DMS79 (cell line): ENCODE results near the gene PPP6R3.
"Not testable (repeated sequence)": the region's sequence is repeated elsewhere in the genome, so short reads cannot be mapped to it uniquely, and the experiment has no call there.

Source experiments
- DNase-seq: peaks from one replicate; lab custom pipeline; 2025; lab: John Stamatoyannopoulos, UW

PPP6R3 gene

DNA sequence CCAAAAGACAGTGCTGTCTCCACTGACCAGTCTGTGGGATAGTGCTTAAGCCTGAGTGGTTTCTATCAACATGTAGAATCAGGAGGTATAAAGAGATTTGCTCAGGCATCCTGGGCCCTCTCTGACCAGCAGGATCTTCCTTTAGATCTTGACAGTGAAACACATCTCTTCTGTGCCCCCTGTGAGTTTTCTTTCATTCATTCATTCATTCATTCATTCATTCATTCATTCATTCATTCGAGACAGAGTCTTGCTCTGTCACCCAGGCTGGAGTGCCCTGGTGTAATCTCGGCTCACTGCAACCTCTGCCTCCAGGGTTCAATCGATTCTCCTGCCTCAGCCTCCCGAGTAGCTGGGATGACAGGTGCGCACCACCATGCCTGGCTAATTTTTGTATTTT, 26.4 kb upstream of the PPP6R3 start:
- DNase-seq = not testable (repeated sequence)

GRCh38 chr11:68436162-68436888, 24.2 kb upstream of the PPP6R3 start:
- DNase-seq = no peak

DNA sequence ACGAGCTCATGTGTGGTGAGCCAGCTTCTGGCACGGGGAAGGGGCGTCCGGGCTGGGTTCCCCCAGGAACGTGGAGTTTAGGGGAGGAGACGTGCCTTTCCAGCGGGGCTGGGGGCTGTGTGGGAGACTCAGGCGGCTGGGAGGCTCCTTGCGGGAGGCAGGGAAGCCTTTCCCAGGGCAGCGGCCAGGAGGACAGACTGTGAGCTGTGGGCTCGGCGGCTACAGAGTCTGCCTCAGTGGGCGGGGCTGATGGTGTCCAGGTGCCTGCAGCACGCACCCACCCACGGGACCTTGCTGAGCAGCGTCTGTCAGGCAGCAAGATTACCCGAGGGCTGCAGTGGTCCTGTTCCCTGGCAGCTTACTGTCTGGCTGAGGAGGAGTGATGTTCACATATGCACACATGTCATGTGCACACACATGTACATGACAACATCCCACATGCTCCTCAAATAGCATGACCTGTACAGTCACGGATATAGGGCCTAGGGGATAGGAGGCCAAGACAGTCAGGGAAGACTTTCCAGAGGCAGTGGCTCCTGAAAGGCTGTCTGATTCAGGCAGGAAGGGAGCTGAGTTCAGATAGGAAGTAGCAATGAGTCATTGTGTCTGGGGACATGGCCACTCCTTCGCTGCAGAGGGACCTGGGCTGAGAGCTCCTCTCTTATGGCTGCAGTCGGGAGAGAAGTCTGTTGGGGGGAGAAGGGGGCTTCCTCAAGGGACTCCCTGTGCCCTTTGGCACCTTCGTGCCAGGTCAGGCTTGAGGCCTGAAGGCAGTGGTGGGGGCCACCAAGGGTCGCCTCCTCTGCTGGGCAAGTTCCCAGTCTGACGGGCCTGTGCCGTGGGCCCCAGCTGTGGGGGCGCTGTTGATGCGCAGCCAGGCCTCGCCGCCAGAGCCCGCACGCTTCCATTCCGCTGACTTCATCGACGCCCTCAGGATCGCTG, 23.3 kb upstream of the PPP6R3 start:
- no peak for DNase-seq

GRCh38 chr11:68437927-68438657, 22.5 kb upstream of the PPP6R3 start:
- no peak for DNase-seq

GRCh38 chr11:68438658-68439259, 21.8 kb upstream of the PPP6R3 start:
- DNase-seq = no peak

DNA sequence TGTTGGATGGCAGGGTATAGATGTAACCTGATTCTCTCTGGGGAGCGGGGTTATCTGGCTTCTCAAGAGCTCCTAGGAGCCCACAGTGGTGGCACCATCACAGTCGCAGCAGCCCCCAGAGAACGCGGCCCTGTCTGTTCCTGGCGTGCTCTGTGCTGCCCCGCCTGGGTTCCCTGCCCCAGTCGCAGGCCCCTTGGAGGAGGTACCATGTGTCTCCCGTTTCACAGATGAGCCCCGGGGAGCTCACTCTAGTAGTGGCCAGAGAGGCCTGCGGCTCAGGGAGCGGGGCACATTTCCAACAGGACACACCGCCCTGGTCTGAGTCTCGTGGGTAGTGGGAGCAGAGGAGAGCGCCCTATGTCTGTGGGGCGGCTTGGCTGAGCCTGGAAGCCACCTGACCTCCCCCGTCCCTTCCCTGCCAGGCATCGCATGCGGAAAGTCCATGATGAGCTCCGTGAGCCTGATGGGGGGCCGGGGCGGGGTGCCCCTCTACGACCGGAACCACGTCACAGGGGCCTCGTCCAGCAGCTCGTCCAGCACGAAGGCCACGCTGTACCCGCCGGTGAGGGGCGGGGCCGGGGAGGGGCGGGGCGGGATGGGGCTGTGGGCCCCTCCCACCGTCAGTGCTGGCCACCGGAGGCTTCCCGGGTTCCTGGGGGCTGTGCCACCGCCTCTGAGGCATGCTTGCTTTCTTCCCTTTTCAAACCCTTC, 21.0 kb upstream of the PPP6R3 start:
- DNase-seq = no peak

DNA sequence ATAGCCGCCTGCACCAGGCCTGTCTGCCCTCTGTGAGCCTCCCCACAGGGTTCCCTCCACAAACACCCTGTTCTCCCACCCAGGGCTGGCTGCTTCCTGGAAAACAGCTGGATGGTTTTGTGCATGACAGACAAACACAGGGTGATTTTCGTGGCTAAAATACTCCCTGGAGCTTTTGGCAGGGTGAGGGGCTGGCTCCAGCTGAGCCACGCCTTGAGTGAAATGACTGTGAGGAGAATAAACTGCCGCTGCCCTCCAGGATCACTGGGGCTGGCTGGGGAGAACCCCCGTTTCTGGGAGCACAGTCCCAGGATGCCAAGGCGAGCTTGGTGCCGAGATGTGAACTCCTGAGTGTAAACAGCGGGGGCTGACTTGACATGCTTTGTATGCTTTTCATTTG, 20.3 kb upstream of the PPP6R3 start:
- no peak for DNase-seq

GRCh38 chr11:68441466-68442230, 18.9 kb upstream of the PPP6R3 start:
- DNase-seq = peak; percentile 12

- DNase-seq = no peak
Observed at GRCh38 chr11:68442433-68442832, 18.1 kb upstream of the PPP6R3 start.

GRCh38 chr11:68444566-68444965, 16.0 kb upstream of the PPP6R3 start:
- DNase-seq = no peak

DNA sequence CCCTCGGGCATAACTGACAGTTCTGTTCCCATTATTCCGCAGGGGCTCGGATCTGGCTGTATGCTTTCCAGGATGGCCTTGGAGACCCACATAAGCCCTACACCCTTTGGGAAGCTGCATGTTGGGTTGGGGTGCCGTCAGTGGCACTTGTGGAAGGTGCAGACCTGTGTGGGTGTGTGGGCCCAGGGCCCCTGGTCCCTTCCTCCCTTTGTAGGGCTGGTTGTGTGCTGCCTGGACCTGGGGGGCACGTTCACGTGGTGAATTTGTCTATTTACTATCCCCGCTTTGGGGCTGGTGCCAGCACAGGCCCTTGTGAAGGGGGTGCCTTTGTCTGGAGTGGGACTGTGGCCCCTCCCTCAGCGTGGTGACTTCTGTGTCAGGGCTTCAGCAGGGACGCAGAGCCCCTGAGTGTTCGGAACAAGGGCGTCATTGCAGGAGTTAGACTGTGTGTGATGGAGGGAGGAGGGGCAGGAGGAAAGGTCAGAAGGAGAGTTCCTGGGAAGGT, 15.0 kb upstream of the PPP6R3 start:
- DNase-seq = no peak

DNA sequence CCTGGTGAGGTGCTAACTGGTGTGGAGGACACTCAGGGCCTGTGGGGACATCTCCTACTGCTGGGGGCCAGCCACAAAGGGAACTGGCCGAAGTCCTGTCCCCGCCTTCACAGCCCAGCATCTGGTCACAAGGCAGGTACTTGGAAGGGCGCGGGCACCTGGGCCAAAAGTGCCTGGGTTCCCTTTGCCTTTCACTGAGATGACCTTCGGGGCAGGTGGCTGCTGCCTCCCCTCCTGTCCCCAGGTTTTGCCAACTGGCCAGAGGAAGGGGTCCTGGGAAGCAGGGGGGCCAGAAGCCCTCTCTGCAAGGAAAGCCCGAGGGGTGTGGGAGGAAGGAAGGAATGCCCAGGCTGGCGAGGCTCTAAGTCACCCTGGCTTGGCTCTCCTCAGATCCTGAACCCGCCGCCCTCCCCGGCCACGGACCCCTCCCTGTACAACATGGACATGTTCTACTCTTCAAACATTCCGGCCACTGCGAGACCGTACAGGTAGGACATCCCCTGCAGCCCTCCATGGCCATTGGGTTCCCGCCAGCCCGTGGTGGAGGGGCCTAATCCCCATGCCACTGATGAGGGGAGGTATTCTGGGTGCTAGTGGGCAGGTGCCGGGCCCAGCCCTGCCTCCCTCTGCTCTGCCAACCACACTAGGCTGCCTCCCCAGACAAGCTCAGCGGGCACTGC, 14.4 kb upstream of the PPP6R3 start:
- no peak for DNase-seq

DNA sequence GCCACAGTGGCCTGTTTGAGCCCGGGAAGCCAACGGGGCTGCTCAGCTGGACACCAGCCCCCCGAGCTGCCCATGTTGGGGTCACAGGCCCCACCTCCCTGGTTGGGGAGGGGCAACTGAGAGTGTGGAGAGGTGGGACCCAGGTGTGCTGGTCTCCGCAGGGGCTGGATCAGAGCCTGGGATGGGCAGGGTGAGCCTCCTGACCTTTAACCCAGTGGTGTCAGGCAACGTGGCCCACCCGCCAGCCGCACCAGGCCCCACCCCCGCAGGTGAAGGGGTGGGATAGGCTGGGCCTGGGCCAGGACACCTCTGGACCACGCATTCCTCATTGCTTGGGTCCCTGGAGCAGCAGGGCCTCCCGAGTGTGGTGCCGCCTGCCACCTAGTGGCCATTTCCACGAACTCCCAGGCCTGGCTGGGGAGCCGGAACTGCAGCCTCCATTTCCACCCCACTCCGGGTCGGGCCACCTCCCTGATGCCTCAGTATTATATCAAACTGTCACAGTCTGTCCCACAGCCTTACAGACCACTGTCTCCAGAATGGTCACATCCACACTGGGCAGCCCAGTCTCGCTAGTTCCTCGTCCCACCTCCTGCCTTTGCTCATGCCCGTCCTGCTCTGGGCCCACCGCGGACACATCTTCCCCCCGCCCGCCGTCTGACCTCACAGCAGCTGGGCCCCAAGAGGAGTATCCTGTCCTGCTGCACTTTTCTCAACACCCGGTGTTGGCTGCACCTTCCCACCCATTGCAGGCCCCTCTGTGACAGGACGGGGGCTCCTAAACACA, 13.3 kb upstream of the PPP6R3 start:
- DNase-seq = peak; percentile 24

DNA sequence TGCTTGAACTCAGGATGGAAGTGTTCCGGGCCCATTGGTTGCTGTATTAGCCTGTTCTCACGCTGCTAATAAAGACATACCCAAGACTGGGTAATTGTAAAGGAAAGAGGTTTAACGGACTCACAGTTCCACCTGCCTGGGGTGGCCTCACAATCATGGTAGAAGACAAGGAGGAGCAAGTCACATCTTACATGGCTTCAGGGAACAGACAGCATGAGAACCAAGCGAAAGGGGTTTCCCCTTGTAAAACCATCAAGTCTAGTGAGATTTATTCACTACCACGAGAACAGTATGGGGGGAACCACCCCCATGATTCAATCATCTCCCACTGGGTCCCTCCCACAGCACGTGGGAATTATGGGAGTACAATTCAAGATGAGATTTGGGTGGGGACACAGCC, 12.6 kb upstream of the PPP6R3 start:
- not testable (repeated sequence) for DNase-seq

GRCh38 chr11:68448604-68449011, 11.9 kb upstream of the PPP6R3 start:
- DNase-seq = no peak

GRCh38 chr11:68449951-68450350, 10.6 kb upstream of the PPP6R3 start:
- DNase-seq = no peak

GRCh38 chr11:68450711-68451110, 9.8 kb upstream of the PPP6R3 start:
- no peak for DNase-seq

DNA sequence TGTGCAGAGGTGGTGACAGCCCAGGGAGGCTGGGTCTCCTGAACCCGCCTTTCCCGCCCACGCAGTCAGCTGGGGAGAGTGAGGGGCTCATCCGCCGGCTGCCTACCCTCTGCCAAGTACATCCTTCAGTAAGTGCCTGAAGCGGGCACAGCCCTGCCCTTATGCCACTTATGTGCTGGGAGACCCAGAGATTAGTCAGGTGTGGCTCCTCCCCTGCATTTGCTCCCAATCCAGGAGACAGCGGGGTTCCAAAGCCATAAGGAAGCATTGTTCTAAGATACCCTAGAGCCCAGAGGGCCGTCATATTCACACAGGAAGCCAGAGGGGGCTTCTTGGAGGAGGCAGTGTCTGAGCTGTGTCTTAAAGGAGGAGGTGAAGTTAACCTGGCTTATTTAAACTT, 5.8 kb upstream of the PPP6R3 start:
- DNase-seq = peak; percentile 66

GRCh38 chr11:68455485-68455884, 5.1 kb upstream of the PPP6R3 start:
- no peak for DNase-seq
